ENCODE data around the gene SNRNP40.

The SNRNP40 gene

DNA sequence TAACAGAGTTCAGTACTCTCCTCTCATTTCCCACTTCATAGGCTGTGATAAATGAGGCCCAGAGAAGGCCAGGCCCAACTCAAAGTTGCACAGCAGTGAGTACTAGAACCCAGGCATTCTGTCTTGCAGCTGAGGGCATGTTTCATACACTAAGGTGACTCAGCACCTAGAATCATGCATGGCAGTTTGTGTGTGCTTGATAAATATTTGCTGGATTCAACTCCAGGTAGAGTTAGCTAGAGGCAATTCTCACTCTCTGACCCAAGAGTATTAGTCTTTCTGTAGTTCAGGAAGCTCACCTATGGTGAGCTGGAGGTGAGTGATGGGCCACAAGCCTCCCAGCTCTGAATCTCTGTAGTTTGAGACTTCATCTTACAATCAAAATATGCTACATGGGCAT lies 67.6 kb downstream of the SNRNP40 start:
- no peak for DNase-seq

GRCh38 chr1:31227891-31228568 lies 68.6 kb downstream of the SNRNP40 start:
- DNase-seq: peak; percentile 40

DNA sequence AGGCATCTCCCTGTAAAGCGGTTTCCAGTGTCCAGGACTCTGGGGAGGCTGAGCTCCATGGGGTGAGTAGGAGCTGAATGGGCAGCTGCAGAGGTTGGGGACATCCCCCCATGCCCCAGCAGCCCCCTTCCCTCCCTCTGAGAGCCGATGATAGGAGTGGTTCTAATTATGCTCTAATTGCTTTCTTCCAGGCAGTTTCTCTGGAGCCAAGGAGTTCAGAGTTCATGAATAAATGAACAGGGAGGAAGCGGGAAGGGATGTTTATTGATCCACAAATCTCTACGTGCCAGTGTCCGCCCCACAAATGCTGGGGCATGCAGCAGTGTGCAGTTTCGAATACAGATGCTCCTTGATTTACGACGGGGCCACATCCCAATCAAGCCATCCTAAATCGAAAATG lies 72.5 kb downstream of the SNRNP40 start:
- DNase-seq: no peak

GRCh38 chr1:31222176-31222575 lies 74.4 kb downstream of the SNRNP40 start:
- no peak for DNase-seq

DNA sequence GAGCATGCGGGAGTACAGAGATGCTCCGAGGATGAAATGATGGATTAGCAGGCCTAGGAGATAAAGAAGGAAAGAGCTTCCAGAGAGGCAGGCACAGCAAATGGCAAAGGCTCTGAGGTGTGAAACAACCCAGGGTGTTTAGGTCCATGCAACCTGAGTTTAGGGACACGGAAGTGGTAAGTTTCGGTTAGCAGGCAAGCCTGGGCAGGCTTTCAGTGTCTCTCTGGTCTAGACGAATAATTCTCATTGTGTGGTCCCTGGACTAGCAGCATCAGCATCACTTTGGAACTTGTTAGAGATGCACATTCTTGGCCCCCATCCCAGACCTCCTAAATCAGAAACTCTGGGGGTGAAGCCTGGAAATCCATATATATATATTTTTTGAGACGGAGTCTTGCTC lies 75.5 kb downstream of the SNRNP40 start:
- no peak for DNase-seq

GRCh38 chr1:31219489-31219888 lies 77.1 kb downstream of the SNRNP40 start:
- DNase-seq: no peak

DNA sequence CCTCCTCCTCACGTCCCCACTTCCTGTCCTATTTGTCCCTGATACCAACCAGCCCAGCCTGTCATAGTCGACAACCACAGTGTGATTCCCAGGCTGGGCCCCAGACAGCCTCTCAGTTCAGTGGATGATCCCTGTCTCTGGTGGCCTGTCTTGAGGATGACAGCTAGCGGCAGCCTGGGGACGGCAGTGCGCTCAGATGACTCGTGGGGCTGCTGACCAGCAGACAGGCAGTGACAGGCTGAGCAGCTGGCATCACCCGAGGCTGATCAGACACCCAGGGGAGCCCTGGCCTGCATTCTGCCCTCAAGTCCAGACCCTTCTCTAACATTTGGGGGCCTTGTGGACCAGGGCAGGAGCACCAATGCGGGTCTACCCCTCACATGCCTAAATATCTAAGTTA lies 77.9 kb downstream of the SNRNP40 start:
- no peak for DNase-seq

- DNase-seq: peak; percentile 83
Observed at GRCh38 chr1:31216016-31216415, 80.6 kb downstream of the SNRNP40 start.

DNA sequence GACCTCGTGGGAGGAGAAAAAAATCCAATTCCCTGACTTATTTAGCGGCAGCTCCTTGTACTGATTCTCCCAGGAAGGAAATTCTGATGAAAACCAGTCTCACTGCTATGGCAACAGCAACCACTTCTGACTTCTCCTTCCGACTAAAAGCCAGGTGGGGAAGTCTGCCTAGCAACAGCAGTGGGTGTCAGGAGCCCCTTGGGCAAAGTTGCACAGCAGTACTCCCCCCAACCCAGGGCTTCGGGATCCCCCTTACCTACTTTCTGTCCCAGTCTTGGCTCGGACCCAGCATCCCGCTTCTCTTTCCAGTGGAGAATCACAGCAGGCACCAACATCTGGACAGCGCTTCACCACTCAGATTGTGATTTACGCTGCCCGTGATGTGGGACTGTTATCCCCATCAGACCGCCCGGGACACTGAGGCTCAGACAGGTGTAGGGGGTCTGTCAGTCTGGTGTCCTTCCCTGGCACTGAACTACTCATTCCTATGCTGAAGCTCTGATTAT lies 81.5 kb downstream of the SNRNP40 start:
- DNase-seq: no peak

DNA sequence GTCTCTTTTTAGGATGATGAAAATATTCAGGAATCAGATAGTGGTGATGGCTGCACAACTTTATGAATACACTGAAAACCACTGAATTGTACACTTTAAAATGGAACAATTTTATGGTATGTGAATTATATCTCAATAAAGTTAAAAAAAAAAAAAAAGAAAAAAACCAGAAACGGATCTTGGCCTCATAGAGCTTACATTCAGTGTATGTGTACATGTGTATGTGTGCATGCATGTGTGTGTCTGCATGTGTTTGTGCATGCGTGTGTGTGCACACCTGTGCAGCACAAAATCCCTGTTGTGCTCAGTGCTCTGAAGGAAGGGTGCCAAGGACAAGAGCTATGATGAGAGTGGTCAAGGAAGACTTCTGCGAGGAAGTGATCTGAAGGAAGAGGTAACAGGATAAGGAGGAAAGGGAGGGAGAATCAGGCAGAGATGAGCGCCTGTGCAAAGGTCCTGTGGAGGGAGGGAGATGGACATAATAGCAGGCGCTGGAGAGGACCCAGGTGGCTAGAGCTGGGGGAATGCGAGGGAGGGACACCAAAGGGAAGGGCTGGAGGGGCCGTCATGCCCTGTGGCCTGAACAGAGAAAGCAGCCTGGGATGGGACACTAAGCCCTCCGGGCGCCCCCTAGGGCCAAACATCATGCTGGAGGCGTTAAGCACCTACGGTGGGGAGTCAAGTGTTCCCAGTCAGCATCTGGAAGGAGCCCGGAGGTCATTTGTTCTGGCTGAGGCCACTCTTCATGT lies 82.1 kb downstream of the SNRNP40 start:
- DNase-seq: no peak
